ENCODE results near the gene CPNE7.

GRCh38 chr16:89620406-89620841 lies 44.9 kb downstream of the CPNE7 start:
- no peak for TF ChIP-seq CTCF (IDR thresholded peaks at IDR 0.05)
- no peak for TF ChIP-seq POLR2A (IDR thresholded peaks at IDR 0.05)
